Esophagus muscularis mucosa (tissue), 4 donors: ENCODE data around the gene PTPRB. TPM values are rescaled to one million over a fixed set of nuclear protein-coding genes. Genes with fewer than 3 reads are reported as not detected.
A peak's percentile ranks its signal among the peaks of the same experiment; 100 is the strongest.

Source experiments
- DNase-seq: peaks from one replicate; pipeline ENCODE4 v3.0.0-alpha.2; 2017; ENCODE audit errors: extremely low spot score
- H3K27ac ChIP-seq, 4 donors: fragments of 200-600 bp; sonication (generic); replicated peaks in 1 of 4; 1 replicate in 3 of 4; 2 replicates in 1 of 4; pipeline ENCODE4 v1.5.1; 2016 to 2019; ENCODE audit warnings: mild to moderate bottlenecking in 1 of 4
- H3K27me3 ChIP-seq, 4 donors: fragments of 200-600 bp; sonication (generic); one replicate each; pipeline versions ENCODE4 v1.5.1 to v1.6.0; 2016 to 2019
- H3K36me3 ChIP-seq, 4 donors: fragments of 200-600 bp; sonication (generic); one replicate each; pipeline ENCODE4 v1.5.1; 2016 to 2019
- H3K4me1 ChIP-seq, 4 donors: fragments of 200-600 bp; sonication (generic); one replicate each; pipeline ENCODE4 v1.5.1; 2016 to 2019
- H3K4me3 ChIP-seq, 4 donors: fragments of 200-600 bp; sonication (generic); 1 replicate in 2 of 4; 2 replicates in 2 of 4; pipeline ENCODE4 v1.5.1; 2016 to 2019; ENCODE audit warnings: mild to moderate bottlenecking in 4 of 4, moderate library complexity in 1 of 4
- H3K9me3 ChIP-seq, 4 donors: fragments of 200-600 bp; sonication (generic); 1 replicate in 3 of 4; 2 replicates in 1 of 4; pipeline ENCODE4 v1.5.1; 2016 to 2019
- EP300 ChIP-seq: sonication (generic); formaldehyde crosslinking; IDR thresholded peaks from one replicate; pipeline ENCODE4 v1.6.1; 2017; ENCODE audit warnings: antibody characterized with exemption
- POLR2A ChIP-seq: fragments of 450-650 bp; IDR thresholded peaks from one replicate; pipeline ENCODE4 v1.6.1; 2017; ENCODE audit warnings: antibody characterized with exemption, moderate library complexity, mild to moderate bottlenecking, low read depth
- POLR2AphosphoS5 ChIP-seq, 2 donors: sonication (generic); formaldehyde crosslinking; IDR thresholded peaks; one replicate each; pipeline ENCODE4 v1.6.1; 2017; ENCODE audit warnings: antibody characterized with exemption in 2 of 2
- WGBS: methylation state at CpG from one replicate; pipeline ENCODE4 v1.1.5; 2018; 5-methylcytosine and 5-hydroxymethylcytosine counted together
- intact Hi-C: fragments of 100-400 bp; cut with DNase I; formaldehyde crosslinking; loops from one replicate; pipeline ENCODE4 v1.15.1; 2023
- total RNA-seq, 4 donors: library from RNA; depleted of rRNA; stranded (reverse); fragments of >200 nt; gene quantifications; one replicate each; pipeline versions ENCODE4 v1.1.0 to v1.2.1, GENCODE V29; 2016
- TF ChIP-seq, protein P1 (sequence below), 3 experiments: fragments of 200-600 bp in 2 of 3; fragments of 450-650 bp in 1 of 3; sonication (generic) in 2 of 3; IDR thresholded peaks; one replicate each; pipeline ENCODE4 v1.5.1; 2017 to 2019; ENCODE audit warnings: antibody characterized with exemption in 3 of 3, mild to moderate bottlenecking in 2 of 3, moderate library complexity in 1 of 3

Gene PTPRB
- total RNA-seq, 4 donors from 2014 or later = 22.0 to 41.9 (median 30.4) TPM

DNA sequence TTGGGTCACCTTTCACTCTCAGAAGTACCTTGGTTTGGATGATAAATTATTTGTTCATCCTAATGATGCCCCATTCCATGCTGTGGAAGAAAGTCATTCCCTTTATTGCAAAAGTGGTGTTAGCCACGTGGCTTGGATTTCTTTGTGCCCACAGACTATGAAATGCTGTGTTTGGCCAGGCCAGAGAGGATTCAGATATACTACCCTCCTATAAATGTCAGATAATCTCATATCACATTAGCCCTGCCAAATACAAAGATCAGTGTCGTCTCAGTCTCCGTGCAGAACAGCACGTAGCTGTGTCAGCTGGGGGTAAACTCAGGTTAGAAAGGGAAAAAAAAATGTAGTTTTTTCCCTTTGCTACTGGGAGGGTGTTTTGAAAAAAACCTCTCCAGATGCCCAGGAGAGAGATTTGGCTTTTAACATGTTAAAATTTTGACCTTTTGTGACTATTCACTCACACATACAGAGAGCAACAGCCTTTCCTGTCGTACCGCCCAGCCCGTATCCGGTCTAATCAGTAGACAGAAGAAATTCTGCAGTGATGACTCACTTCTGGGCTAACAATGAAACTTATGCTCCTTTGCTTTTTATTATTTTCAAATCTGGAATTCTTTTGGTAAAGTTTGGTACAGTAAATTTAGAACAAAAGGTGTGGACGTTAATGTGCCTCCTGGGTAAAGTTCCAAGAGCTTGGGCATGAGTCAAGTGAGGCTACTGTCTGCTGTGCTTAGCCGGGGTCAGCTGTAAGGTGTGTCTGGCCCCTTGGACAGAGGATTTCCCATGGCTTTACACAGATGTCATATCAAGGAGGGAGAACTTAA lies 8.5 kb upstream of the PTPRB start:
- Histone ChIP-seq H3K9me3 (no peaks in the 10 kb centered on the region), H3K36me3 (no peaks in the 10 kb centered on the region), H3K4me3 (no peak overlapping the region), H3K27me3 (no peaks in the 10 kb centered on the region), H3K27ac (peak overlapping the region in 3 of 4 donors; percentile 3 to 31 (median 29)), H3K4me1 (peaks cover 14 to 33% (median 24%) of the 10 kb centered on the region in 4 donors)
- intact Hi-C loops = no loop called here
- TF ChIP-seq POLR2A (no peak), EP300 (no peak), POLR2AphosphoS5 (IDR thresholded peaks at IDR 0.05) (peak; percentile 48 to 61)
- TF ChIP-seq, protein P1, sequence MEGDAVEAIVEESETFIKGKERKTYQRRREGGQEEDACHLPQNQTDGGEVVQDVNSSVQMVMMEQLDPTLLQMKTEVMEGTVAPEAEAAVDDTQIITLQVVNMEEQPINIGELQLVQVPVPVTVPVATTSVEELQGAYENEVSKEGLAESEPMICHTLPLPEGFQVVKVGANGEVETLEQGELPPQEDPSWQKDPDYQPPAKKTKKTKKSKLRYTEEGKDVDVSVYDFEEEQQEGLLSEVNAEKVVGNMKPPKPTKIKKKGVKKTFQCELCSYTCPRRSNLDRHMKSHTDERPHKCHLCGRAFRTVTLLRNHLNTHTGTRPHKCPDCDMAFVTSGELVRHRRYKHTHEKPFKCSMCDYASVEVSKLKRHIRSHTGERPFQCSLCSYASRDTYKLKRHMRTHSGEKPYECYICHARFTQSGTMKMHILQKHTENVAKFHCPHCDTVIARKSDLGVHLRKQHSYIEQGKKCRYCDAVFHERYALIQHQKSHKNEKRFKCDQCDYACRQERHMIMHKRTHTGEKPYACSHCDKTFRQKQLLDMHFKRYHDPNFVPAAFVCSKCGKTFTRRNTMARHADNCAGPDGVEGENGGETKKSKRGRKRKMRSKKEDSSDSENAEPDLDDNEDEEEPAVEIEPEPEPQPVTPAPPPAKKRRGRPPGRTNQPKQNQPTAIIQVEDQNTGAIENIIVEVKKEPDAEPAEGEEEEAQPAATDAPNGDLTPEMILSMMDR (IDR thresholded peaks at IDR 0.05) = no peak
- WGBS = 16% methylated on average over 10 of the region's 10 CpGs
- no peak for DNase-seq

DNA sequence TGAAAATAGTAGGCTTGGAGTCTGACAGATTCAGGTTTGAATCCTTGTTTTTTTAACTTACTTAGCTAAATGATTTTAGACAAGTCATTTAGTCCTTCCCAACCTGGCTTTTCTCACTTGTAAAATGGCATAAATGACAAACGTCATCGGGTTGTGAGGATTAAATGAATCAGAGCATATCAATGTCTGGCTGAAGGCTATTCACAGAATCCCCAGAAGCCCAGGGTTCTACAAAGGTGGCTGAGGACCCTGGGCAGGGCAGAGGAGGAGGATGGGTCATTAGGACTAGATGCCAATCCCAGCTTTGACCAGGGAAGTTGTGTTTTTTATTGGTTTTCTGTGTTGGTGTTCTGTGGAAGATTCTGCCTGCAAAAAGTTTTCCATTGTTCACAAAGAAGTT lies 7.6 kb upstream of the PTPRB start:
- Histone ChIP-seq H3K4me3 (no peak overlapping the region), H3K27me3 (no peaks in the 10 kb centered on the region), H3K27ac (no peak overlapping the region), H3K4me1 (peaks cover 14 to 33% (median 24%) of the 10 kb centered on the region in 4 donors), H3K9me3 (no peaks in the 10 kb centered on the region), H3K36me3 (no peaks in the 10 kb centered on the region)
- intact Hi-C loops = no loop called here
- DNase-seq = no peak
- TF ChIP-seq POLR2A = no peak
- TF ChIP-seq EP300 = no peak
- TF ChIP-seq, protein P1 (IDR thresholded peaks at IDR 0.05) = no peak
- no peak for TF ChIP-seq POLR2AphosphoS5 (IDR thresholded peaks at IDR 0.05)
- WGBS = 89% methylated on average over 2 of the region's 2 CpGs

DNA sequence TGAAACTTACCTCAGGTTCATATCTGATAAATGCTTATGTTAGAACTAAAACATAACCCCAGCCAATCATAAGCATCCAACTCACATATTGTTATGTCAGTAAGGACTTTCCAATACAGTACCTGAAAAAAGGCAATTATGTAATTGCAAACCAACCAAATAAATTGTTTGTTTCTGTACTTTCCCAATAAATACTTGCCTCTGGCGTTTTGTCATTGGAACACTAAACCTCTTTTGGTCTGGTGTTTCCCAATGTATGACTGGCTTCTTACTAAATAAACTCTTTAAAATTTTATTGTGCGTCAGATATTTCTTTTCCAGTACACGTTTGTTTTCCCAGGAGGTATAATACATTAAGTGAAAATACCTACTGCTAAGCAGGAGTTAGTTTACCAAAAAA lies 6.7 kb upstream of the PTPRB start:
- no peak overlapping the region for H3K4me3 ChIP-seq
- H3K9me3 ChIP-seq = no peaks in the 10 kb centered on the region
- peaks cover 14 to 27% (median 20%) of the 10 kb centered on the region in 4 donors for H3K4me1 ChIP-seq
- H3K36me3 ChIP-seq = no peaks in the 10 kb centered on the region
- intact Hi-C loops = no loop called here
- TF ChIP-seq, protein P1 (IDR thresholded peaks at IDR 0.05) = no peak
- TF ChIP-seq POLR2AphosphoS5 (IDR thresholded peaks at IDR 0.05) (no peak), EP300 (no peak), POLR2A (no peak)
- 92% methylated on average over 3 of the region's 3 CpGs for WGBS
- no peak overlapping the region for H3K27ac ChIP-seq
- H3K27me3 ChIP-seq = no peaks in the 10 kb centered on the region
- DNase-seq = no peak

DNA sequence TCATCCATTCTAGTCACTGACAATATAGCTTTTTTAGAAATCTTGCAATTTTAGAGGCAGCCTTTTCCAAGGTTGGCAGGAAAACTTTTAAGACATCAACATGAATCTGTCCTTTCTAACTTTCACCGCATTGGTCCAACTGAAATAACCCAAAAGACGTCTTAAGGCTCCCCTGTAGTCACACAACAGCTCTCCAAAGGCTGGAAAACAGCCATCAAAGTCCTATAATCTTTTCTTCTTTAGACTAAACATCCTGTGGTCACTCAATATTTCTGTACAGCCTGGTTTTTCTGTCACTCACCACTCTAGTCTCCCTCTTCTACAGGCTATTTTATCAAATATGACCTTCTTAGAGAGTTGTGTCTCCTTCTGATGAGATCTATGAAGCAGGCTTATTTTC lies 4.5 kb upstream of the PTPRB start:
- WGBS = 88% methylated on average over 2 of the region's 2 CpGs
- H3K9me3 ChIP-seq = no peaks in the 10 kb centered on the region
- peaks cover 9 to 16% (median 11%) of the 10 kb centered on the region in 4 donors for H3K4me1 ChIP-seq
- intact Hi-C loops = no loop called here
- H3K27me3 ChIP-seq = no peaks in the 10 kb centered on the region
- H3K36me3 ChIP-seq = no peaks in the 10 kb centered on the region
- no peak overlapping the region for H3K27ac ChIP-seq
- no peak for TF ChIP-seq POLR2A
- no peak for TF ChIP-seq POLR2AphosphoS5 (IDR thresholded peaks at IDR 0.05)
- no peak for TF ChIP-seq EP300
- TF ChIP-seq, protein P1 (IDR thresholded peaks at IDR 0.05) = no peak
- H3K4me3 ChIP-seq = no peak overlapping the region
- no peak for DNase-seq
